Measurements from ENCODE around the gene FRAT1.

GRCh38 chr10:97332591-97333350, 13.7 kb downstream of the FRAT1 start:
- TF ChIP-seq CTCF (IDR thresholded peaks at IDR 0.05; ENCODE audit: insufficient read depth, low read depth, low read length) (no peak), EZH2 (IDR thresholded peaks at IDR 0.05; ENCODE audit: insufficient read depth, low read length) (no peak)
